ENCODE results near the gene MRPL20. TPM values are rescaled to one million over a fixed set of nuclear protein-coding genes. Genes with fewer than 3 reads are reported as not detected.

MRPL20 gene
- total and polyA plus RNA-seq, 2 donors (not counting 1 experiment from before 2014, with no cell fraction given): 81.7 to 150 TPM

GRCh38 chr1:1442069-1442770 lies 35.1 kb upstream of the MRPL20 start:
- no peaks in the 10 kb centered on the region for H3K9me3 ChIP-seq (ENCODE audit: control insufficient read depth, insufficient read depth, low read depth, low read length)
- DNase-seq (ENCODE audit: low read depth in 2 of 2): no peak
- H3K9ac ChIP-seq (ENCODE audit: insufficient read depth, low read length): no peak overlapping the region
- TF ChIP-seq EZH2 (IDR thresholded peaks at IDR 0.05; ENCODE audit: low read length, missing control alignments): no peak
- TF ChIP-seq CTCF (conservative IDR thresholded peaks at IDR 0.05 in 1 of 2, IDR thresholded peaks at IDR 0.05 in 1 of 2; ENCODE audit: low read depth in 1 of 2, low read length in 2 of 2): no peak
- H3K27me3 ChIP-seq (ENCODE audit: control insufficient read depth, insufficient read depth, low read length): no peaks in the 10 kb centered on the region
- no peak overlapping the region for H3K4me3 ChIP-seq (replicated peaks in 1 of 4; ENCODE audit: control extremely low read depth in 1 of 4, insufficient read depth in 1 of 4, low read depth in 3 of 4, low read length in 4 of 4)
- H2AFZ ChIP-seq (ENCODE audit: low read length): no peak overlapping the region
- no peaks in the 10 kb centered on the region for H3K36me3 ChIP-seq (ENCODE audit: control insufficient read depth, insufficient read depth, low read length)
- H3K27ac ChIP-seq (ENCODE audit: insufficient read depth, low read length): no peak overlapping the region
- no peaks in the 10 kb centered on the region for H4K20me1 ChIP-seq (ENCODE audit: control insufficient read depth, extremely low read depth, insufficient read depth, low read length)
- no peaks in the 10 kb centered on the region for H3K4me1 ChIP-seq (ENCODE audit: control insufficient read depth, extremely low read depth, insufficient read depth, low read length)
- H3K79me2 ChIP-seq (ENCODE audit: control insufficient read depth, insufficient read depth, low read length): no peaks in the 10 kb centered on the region
- no peak overlapping the region for H3K4me2 ChIP-seq (ENCODE audit: extremely low read depth, insufficient read depth, low read length)

GRCh38 chr1:1441002-1441888 lies 34.2 kb upstream of the MRPL20 start:
- TF ChIP-seq EZH2 (IDR thresholded peaks at IDR 0.05; ENCODE audit: low read length, missing control alignments) (no peak), CTCF (conservative IDR thresholded peaks at IDR 0.05 in 1 of 2, IDR thresholded peaks at IDR 0.05 in 1 of 2; ENCODE audit: low read depth in 1 of 2, low read length in 2 of 2) (peak; percentile 77 to 91)
- no peaks in the 10 kb centered on the region for H4K20me1 ChIP-seq (ENCODE audit: control insufficient read depth, extremely low read depth, insufficient read depth, low read length)
- H3K4me3 ChIP-seq (replicated peaks in 1 of 4; ENCODE audit: control extremely low read depth in 1 of 4, insufficient read depth in 1 of 4, low read depth in 3 of 4, low read length in 4 of 4): no peak overlapping the region
- no peaks in the 10 kb centered on the region for H3K27me3 ChIP-seq (ENCODE audit: control insufficient read depth, insufficient read depth, low read length)
- no peak overlapping the region for H2AFZ ChIP-seq (ENCODE audit: low read length)
- H3K9ac ChIP-seq (ENCODE audit: insufficient read depth, low read length): no peak overlapping the region
- peak in 1 of 2 donors; percentile 20 for DNase-seq (ENCODE audit: low read depth in 2 of 2)
- H3K79me2 ChIP-seq (ENCODE audit: control insufficient read depth, insufficient read depth, low read length): no peaks in the 10 kb centered on the region
- no peak overlapping the region for H3K27ac ChIP-seq (ENCODE audit: insufficient read depth, low read length)
- H3K4me2 ChIP-seq (ENCODE audit: extremely low read depth, insufficient read depth, low read length): no peak overlapping the region
- no peaks in the 10 kb centered on the region for H3K9me3 ChIP-seq (ENCODE audit: control insufficient read depth, insufficient read depth, low read depth, low read length)
- no peaks in the 10 kb centered on the region for H3K4me1 ChIP-seq (ENCODE audit: control insufficient read depth, extremely low read depth, insufficient read depth, low read length)
- no peaks in the 10 kb centered on the region for H3K36me3 ChIP-seq (ENCODE audit: control insufficient read depth, insufficient read depth, low read length)

GRCh38 chr1:1440262-1441001 lies 33.3 kb upstream of the MRPL20 start:
- Histone ChIP-seq H3K27me3 (ENCODE audit: control insufficient read depth, insufficient read depth, low read length) (no peaks in the 10 kb centered on the region), H3K4me3 (replicated peaks in 1 of 4; ENCODE audit: control extremely low read depth in 1 of 4, insufficient read depth in 1 of 4, low read depth in 3 of 4, low read length in 4 of 4) (no peak overlapping the region), H3K9ac (ENCODE audit: insufficient read depth, low read length) (no peak overlapping the region), H3K79me2 (ENCODE audit: control insufficient read depth, insufficient read depth, low read length) (no peaks in the 10 kb centered on the region), H3K4me1 (ENCODE audit: control insufficient read depth, extremely low read depth, insufficient read depth, low read length) (no peaks in the 10 kb centered on the region), H3K36me3 (ENCODE audit: control insufficient read depth, insufficient read depth, low read length) (no peaks in the 10 kb centered on the region), H3K9me3 (ENCODE audit: control insufficient read depth, insufficient read depth, low read depth, low read length) (no peaks in the 10 kb centered on the region), H3K4me2 (ENCODE audit: extremely low read depth, insufficient read depth, low read length) (no peak overlapping the region), H2AFZ (ENCODE audit: low read length) (no peak overlapping the region), H3K27ac (ENCODE audit: insufficient read depth, low read length) (no peak overlapping the region), H4K20me1 (ENCODE audit: control insufficient read depth, extremely low read depth, insufficient read depth, low read length) (no peaks in the 10 kb centered on the region)
- TF ChIP-seq CTCF (conservative IDR thresholded peaks at IDR 0.05 in 1 of 2, IDR thresholded peaks at IDR 0.05 in 1 of 2; ENCODE audit: low read depth in 1 of 2, low read length in 2 of 2) (no peak), EZH2 (IDR thresholded peaks at IDR 0.05; ENCODE audit: low read length, missing control alignments) (no peak)
- no peak for DNase-seq (ENCODE audit: low read depth in 2 of 2)

Measured in fibroblast of lung (primary cell).